Mesodermal cell (in vitro differentiated cells): ENCODE results near the gene C19orf25.

Source experiments
- H3K27ac ChIP-seq: 2 replicates; pipeline ENCODE4 v1.7.0; 2013; ENCODE audit warnings: mild to moderate bottlenecking, low read depth, low read length, moderate library complexity; ENCODE audit not compliant: severe bottlenecking
- H3K36me3 ChIP-seq: 2 replicates; pipeline ENCODE4 v1.7.1; 2013; ENCODE audit warnings: mild to moderate bottlenecking, low read length, moderate library complexity; ENCODE audit not compliant: control insufficient read depth, insufficient read depth
- H3K4me1 ChIP-seq: one replicate; pipeline ENCODE4 v1.7.1; 2013; ENCODE audit warnings: mild to moderate bottlenecking, low read length; ENCODE audit not compliant: insufficient read depth, control insufficient read depth, poor library complexity, severe bottlenecking
- H3K4me3 ChIP-seq: 2 replicates; pipeline ENCODE4 v1.7.0; 2013; ENCODE audit warnings: low read length, control low read depth, mild to moderate bottlenecking; ENCODE audit not compliant: insufficient read depth, poor library complexity, severe bottlenecking; ENCODE audit errors: extremely low read depth
- H3K9me3 ChIP-seq: 2 replicates; pipeline ENCODE4 v1.7.1; 2013; ENCODE audit warnings: mild to moderate bottlenecking, low read length, moderate library complexity; ENCODE audit not compliant: control insufficient read depth
- WGBS, 2 experiments: methylation state at CpG; one replicate each; pipeline ENCODE4 v1.1.5; 2013; ENCODE audit warnings: missing lambda C conversion rate in 2 of 2; ENCODE audit not compliant: insufficient coverage in 2 of 2; 5-methylcytosine and 5-hydroxymethylcytosine counted together

C19orf25 gene

DNA sequence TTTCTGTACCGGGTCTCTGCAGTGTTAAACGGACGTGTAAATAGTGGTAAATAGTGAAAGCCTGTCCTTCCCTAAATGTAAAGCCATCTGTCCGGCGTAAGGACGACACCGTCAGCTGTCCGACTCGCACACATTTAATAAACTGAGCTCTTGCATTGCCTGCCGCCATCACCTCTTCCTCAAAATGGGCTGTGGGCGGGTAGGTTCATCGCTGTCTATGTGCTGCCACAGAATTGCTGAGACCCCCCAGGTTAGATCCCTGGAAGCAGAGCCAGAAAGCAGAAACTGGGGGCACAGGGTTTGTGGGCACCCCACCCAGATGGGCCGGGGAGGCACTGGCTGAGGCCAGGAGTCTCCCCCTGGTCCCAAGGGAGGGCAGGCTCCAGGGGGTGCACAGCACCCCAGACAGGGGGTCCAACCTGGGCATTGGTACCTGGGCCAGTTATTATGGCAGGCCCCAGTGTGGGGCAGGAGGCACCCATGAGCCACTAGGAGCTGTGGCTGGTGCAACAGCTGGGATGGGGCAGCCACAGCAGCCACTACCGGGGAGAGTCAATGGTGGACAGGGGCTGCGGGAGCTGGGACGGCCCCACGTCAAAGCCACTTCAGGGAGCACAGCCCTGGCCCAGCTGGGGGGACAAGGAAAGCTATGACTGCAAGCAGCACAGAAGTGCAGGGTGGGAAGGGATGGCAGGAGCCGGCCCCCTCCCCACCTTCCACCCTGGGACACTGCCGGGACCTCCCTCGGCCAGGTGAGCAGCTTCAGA is 5.7 kb downstream of the C19orf25 start:
- H3K4me3 ChIP-seq: no peak overlapping the region
- H3K9me3 ChIP-seq: no peaks in the 10 kb centered on the region
- H3K36me3 ChIP-seq: peaks cover 24% of the 10 kb centered on the region
- H3K27ac ChIP-seq: no peak overlapping the region
- H3K4me1 ChIP-seq: peaks cover 13% of the 10 kb centered on the region
- WGBS, 2 experiments: 77 to 91% methylated on average over 10 to 17 of the region's 20 CpGs

DNA sequence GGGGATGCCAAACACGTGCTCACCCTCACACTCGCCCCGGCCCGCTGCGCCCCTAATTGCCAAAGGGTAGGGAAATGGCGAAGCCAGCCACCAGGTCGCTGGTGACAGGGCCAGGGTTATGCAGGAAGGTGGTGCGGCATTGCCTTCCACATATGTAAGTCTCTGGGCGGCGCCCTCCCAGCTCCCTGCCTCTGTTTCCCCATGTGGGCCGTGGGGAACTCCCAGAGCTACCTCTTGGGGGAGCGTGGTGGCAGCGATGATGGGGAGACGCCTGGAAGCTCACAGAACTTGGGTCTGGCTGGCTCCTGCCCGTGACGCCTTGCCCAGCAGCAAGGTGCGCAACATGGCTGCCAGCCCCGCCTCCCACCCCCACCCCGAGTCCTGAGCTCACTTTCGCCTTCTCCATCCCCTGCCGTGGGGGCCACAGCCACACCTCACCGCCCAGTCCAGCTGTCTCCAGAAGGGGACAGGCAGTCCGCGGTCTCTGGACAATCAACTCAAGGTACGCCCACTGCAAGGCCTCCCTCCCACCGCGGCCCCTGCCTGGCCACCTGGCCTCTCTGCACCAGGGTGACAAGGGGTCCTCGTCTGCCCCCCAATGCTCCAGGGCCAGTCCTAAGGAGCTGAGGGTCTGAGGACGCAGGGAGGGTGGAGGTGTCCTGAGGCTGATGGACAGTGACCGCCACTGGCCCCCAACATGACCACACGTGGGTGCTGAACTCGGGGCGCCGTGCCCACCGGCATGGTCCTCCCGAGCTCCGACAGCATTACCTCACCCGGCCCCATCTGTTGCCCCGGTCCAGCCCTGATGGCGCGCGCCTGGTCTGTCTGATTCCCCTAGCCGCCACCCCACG is 6.6 kb downstream of the C19orf25 start:
- Histone ChIP-seq H3K36me3 (peaks cover 23% of the 10 kb centered on the region), H3K27ac (no peak overlapping the region), H3K4me1 (peaks cover 17% of the 10 kb centered on the region), H3K4me3 (no peak overlapping the region), H3K9me3 (no peaks in the 10 kb centered on the region)
- 60 to 66% methylated on average over 33 to 40 of the region's 44 CpGs for WGBS, 2 experiments

DNA sequence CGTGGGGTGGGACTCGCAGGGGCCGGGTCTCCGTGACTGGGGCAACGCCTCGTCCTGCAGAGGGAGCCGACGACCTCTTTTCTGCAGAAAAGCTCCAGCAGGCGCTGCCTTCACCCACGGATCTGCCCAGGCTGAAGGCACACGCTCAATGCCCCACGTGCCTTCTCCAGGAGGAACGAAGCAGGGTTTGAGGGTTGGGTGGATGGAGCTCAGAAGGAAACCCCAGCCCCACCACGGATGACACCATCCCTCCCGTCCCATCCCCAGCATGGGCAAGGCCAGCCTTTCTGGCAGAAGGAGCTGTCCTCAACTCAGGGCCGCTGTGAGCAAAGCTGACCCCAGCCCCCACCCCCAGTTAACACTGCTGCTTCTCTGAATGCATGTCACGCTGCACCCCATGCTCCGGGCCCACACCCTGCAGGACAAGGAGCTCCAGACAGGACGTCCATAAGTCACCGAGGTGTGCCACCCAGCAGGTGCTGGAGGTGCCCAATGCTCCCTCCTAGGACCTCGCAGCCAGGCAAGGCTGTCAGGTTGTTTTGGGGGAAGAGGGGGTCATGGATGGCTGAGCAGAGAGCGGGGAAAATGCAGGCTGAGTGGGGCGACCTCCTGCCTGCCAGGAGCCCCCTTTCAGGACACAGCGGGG is 7.4 kb downstream of the C19orf25 start:
- no peak overlapping the region for H3K4me3 ChIP-seq
- 30% methylated on average over 12 to 19 of the region's 24 CpGs for WGBS, 2 experiments

DNA sequence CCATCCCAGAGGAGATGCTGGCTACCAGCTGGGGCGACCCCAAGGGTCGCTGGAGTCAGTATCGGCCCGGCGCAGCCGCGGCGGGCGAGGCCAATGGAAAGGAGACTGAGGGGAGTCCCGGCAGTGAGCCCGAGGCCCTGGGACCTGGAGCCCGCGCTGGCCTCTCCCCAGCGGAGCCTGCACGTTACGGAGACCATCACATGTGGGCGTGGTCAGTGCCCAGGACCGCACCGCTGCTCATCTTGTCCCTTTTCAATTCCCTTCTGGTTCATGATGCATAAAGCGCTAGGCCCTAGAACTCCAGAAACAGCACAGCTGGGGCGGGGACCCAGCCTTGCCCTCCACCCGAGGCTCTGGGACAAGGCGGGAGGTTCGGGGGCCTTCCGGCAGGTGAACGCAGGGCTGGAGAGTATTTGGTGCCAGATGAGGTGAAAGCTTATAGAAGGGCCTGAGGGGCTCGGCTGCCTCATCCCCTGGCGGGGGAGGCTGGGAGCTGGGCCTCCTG is 8.0 kb downstream of the C19orf25 start:
- WGBS, 2 experiments: 7 to 8% methylated on average over 25 to 28 of the region's 28 CpGs
- Histone ChIP-seq H3K4me1 (peaks cover 23% of the 10 kb centered on the region), H3K4me3 (peak overlapping the region; percentile 24), H3K36me3 (peaks cover 12% of the 10 kb centered on the region), H3K27ac (no peak overlapping the region), H3K9me3 (no peaks in the 10 kb centered on the region)

More for the DNA sequence above, 7.4 kb downstream of the C19orf25 start:
- Histone ChIP-seq H3K27ac (no peak overlapping the region), H3K36me3 (peaks cover 18% of the 10 kb centered on the region), H3K4me1 (peaks cover 22% of the 10 kb centered on the region), H3K9me3 (no peaks in the 10 kb centered on the region)

DNA sequence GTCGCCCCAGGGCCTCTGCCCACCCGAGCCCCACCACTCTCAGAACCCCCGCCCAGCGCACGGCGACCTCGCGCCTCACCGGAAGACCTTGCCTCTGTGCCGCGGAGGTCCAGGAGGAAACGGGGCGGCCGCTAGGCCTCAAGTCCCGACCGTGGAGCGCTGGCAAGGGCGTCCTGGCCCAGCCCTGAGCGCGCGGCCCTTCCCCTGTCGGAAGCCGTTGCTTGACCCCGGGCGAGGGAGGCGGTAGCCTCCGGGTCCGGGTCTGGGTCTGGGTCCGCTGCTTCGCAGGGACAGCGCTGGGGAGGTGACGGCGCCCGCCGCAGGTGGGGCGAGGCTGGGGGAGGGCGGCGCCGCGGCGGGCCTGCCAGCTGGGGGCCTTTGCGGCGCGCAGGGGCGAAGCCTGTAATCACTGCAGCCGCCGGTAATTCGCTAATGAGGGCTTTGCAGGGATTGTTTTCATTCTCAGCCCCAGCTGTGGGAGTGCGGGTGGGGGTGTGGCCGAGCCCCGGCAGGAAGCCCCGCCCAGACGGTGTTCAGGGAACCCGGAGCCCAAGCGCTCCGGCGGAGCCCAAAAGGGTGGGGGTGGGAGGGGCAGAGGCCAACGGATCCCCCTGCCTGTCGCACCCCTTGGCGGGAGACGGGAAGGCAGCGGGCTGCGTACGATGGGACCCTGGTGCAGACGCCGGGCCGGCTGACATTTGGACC is 8.6 kb downstream of the C19orf25 start:
- Histone ChIP-seq H3K9me3 (no peaks in the 10 kb centered on the region), H3K4me1 (peaks cover 23% of the 10 kb centered on the region), H3K4me3 (peak overlapping the region; percentile 24), H3K27ac (no peak overlapping the region), H3K36me3 (peaks cover 8% of the 10 kb centered on the region)
- 1% methylated on average over 51 to 53 of the region's 67 CpGs for WGBS, 2 experiments

DNA sequence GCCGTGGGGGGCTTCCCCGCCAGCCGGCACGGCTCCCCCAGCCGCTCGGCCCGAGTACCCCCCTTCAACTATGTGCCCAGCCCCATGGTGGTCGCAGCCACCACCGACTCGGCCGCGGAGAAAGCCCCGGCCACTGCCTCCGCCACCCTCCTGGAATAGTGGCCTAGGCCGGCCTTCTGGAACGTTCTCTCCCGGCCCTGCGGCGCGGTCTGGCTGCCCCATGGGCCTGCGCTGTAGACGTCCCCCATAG is 9.0 kb downstream of the C19orf25 start:
- peaks cover 3% of the 10 kb centered on the region for H3K36me3 ChIP-seq
- H3K4me1 ChIP-seq: peaks cover 23% of the 10 kb centered on the region
- H3K27ac ChIP-seq: no peak overlapping the region
- WGBS, 2 experiments: 14 to 15% methylated on average over 17 to 19 of the region's 22 CpGs
- no peaks in the 10 kb centered on the region for H3K9me3 ChIP-seq
- peak overlapping the region; percentile 24 for H3K4me3 ChIP-seq

DNA sequence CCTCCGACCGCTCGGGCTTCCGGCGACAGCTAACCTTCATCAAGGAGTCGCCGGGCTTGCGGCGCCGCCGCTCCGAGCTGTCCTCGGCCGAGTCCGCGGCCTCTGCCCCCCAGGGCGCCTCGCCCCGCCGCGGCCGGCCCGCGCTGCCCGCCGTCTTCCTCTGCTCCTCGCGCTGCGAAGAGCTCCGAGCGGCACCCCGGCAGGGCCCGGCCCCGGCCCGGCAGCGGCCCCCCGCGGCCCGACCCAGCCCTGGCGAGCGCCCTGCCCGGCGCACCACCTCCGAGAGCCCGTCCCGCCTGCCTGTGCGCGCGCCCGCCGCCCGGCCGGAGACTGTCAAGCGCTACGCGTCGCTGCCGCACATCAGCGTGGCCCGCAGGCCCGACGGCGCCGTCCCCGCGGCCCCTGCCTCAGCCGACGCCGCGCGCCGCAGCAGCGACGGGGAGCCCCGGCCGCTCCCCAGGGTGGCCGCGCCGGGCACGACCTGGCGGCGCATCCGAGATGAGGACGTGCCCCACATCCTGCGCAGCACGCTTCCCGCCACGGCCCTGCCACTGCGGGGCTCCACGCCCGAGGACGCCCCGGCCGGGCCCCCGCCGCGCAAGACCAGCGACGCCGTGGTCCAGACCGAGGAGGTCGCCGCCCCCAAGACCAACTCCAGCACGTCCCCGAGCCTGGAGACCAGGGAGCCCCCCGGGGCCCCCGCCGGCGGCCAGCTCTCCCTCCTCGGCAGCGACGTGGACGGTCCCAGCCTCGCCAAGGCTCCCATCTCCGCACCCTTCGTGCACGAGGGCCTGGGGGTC is 9.6 kb downstream of the C19orf25 start:
- Histone ChIP-seq H3K36me3 (no peaks in the 10 kb centered on the region), H3K4me3 (peak overlapping the region; percentile 6), H3K4me1 (peaks cover 23% of the 10 kb centered on the region), H3K27ac (no peak overlapping the region), H3K9me3 (no peaks in the 10 kb centered on the region)
- 7 to 8% methylated on average over 91 to 111 of the region's 117 CpGs for WGBS, 2 experiments

DNA sequence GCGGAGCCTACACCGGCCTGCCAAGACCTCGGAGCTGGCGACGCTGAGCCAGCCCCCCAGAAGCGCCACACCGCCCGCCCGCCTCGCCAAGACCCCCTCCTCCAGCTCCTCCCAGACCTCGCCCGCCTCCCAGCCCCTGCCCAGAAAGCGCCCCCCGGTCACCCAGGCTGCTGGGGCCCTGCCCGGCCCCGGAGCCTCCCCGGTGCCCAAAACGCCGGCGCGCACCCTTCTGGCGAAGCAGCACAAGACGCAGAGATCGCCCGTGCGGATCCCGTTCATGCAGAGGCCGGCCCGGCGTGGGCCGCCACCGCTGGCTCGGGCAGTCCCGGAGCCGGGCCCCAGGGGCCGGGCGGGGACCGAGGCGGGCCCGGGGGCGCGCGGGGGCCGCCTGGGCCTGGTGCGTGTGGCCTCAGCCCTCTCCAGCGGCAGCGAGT is 10.2 kb downstream of the C19orf25 start:
- Histone ChIP-seq H3K36me3 (no peaks in the 10 kb centered on the region), H3K4me1 (peaks cover 23% of the 10 kb centered on the region), H3K4me3 (no peak overlapping the region), H3K9me3 (no peaks in the 10 kb centered on the region), H3K27ac (no peak overlapping the region)
- WGBS, 2 experiments: 3 to 4% methylated on average over 39 to 42 of the region's 47 CpGs

DNA sequence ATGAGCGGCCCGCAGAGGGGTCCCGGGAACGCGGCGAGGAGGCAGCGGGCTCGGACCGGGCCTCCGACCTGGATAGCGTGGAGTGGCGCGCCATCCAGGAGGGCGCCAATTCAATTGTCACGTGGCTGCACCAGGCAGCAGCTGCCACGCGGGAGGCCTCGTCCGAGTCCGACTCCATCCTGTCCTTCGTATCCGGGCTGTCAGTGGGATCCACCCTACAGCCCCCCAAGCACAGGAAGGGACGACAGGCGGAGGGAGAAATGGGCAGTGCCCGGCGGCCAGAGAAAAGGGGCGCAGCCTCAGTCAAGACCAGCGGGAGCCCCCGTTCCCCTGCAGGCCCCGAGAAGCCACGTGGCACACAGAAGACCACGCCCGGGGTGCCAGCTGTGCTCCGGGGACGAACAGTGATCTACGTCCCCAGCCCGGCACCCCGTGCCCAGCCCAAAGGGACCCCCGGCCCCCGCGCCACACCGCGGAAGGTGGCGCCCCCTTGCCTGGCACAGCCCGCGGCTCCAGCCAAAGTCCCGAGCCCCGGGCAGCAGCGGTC is 10.7 kb downstream of the C19orf25 start:
- no peak overlapping the region for H3K4me3 ChIP-seq
- peaks cover 23% of the 10 kb centered on the region for H3K4me1 ChIP-seq
- H3K27ac ChIP-seq: no peak overlapping the region
- 21% methylated on average over 42 to 44 of the region's 49 CpGs for WGBS, 2 experiments
- H3K36me3 ChIP-seq: no peaks in the 10 kb centered on the region
- no peaks in the 10 kb centered on the region for H3K9me3 ChIP-seq
